ENCODE results near the gene EFCAB5.
A peak's percentile ranks its signal among the peaks of the same experiment; 100 is the strongest.
"Not testable (repeated sequence)": the region's sequence is repeated elsewhere in the genome, so short reads cannot be mapped to it uniquely, and the experiment has no call there.

Gene EFCAB5

GRCh38 chr17:29941334-29941733 lies at the start of gene EFCAB5:
TSS of gene EFCAB5 (plus strand) at chr17:29941634. CDS start at chr17:29941797, 163 bp downstream.
- DNase-seq (ENCODE audit: low read depth in 2 of 2): no peak

- no peak for DNase-seq (ENCODE audit: low read depth in 2 of 2)
These were observed 49.2 kb upstream of the EFCAB5 start for GRCh38 chr17:29892201-29892600.

GRCh38 chr17:29897136-29897535 lies 44.3 kb upstream of the EFCAB5 start:
- DNase-seq (ENCODE audit: low read depth in 2 of 2): not testable (repeated sequence)

- DNase-seq (ENCODE audit: low read depth in 2 of 2): no peak
These were observed 38.0 kb upstream of the EFCAB5 start for GRCh38 chr17:29903471-29903870.

- DNase-seq (ENCODE audit: low read depth in 2 of 2): no peak
These were observed 36.2 kb upstream of the EFCAB5 start for GRCh38 chr17:29905086-29905878.

- DNase-seq (ENCODE audit: low read depth in 2 of 2): no peak
These were observed 35.6 kb upstream of the EFCAB5 start for GRCh38 chr17:29905879-29906167.

- no peak for DNase-seq (ENCODE audit: low read depth in 2 of 2)
These were observed 34.5 kb upstream of the EFCAB5 start for GRCh38 chr17:29906969-29907368.

- DNase-seq (ENCODE audit: low read depth in 2 of 2): no peak
These were observed 32.0 kb upstream of the EFCAB5 start for GRCh38 chr17:29909236-29910003.

GRCh38 chr17:29911641-29912177 lies 29.7 kb upstream of the EFCAB5 start:
- DNase-seq (ENCODE audit: low read depth in 2 of 2): no peak

GRCh38 chr17:29914819-29915537 lies 26.5 kb upstream of the EFCAB5 start:
- DNase-seq (ENCODE audit: low read depth in 2 of 2): no peak

GRCh38 chr17:29918016-29918415 lies 23.4 kb upstream of the EFCAB5 start:
- DNase-seq (ENCODE audit: low read depth in 2 of 2): no peak

- no peak for DNase-seq (ENCODE audit: low read depth in 2 of 2)
These were observed 22.2 kb upstream of the EFCAB5 start for GRCh38 chr17:29918922-29919856.

GRCh38 chr17:29924786-29925185 lies 16.6 kb upstream of the EFCAB5 start:
- no peak for DNase-seq (ENCODE audit: low read depth in 2 of 2)

- DNase-seq (ENCODE audit: low read depth in 2 of 2): no peak
These were observed 13.9 kb upstream of the EFCAB5 start for GRCh38 chr17:29927546-29927945.

- no peak for DNase-seq (ENCODE audit: low read depth in 2 of 2)
These were observed 12.4 kb upstream of the EFCAB5 start for GRCh38 chr17:29929006-29929532.

GRCh38 chr17:29929533-29930408 lies 11.7 kb upstream of the EFCAB5 start, which contains the start of gene SSH2:
TSS of gene SSH2 (minus strand) at chr17:29930228. CDS start at chr17:29930000, 228 bp downstream.
- peak; percentile 69 to 71 for DNase-seq (ENCODE audit: low read depth in 2 of 2)

GRCh38 chr17:29930409-29931010 lies 10.9 kb upstream of the EFCAB5 start:
- DNase-seq (ENCODE audit: low read depth in 2 of 2): no peak

GRCh38 chr17:29931231-29931932 lies 10.1 kb upstream of the EFCAB5 start:
- peak in 1 of 2 donors; percentile 44 for DNase-seq (ENCODE audit: low read depth in 2 of 2)

GRCh38 chr17:29933379-29933778 lies 8.1 kb upstream of the EFCAB5 start:
- no peak for DNase-seq (ENCODE audit: low read depth in 2 of 2)
